C4-2B (cell line): ENCODE data around the gene CRYZL1.

ENCODE experiments used
- CTCF ChIP-seq: fragments of 450-650 bp; conservative IDR thresholded peaks from 2 replicates; pipeline ENCODE4 v1.5.1; 2017; ENCODE audit warnings: mild to moderate bottlenecking
- ZFX ChIP-seq: fragments of 450-650 bp; IDR thresholded peaks from 2 replicates; pipeline ENCODE4 v1.6.1; 2017

- no peak for TF ChIP-seq CTCF
- no peak for TF ChIP-seq ZFX
These were observed 21.8 kb downstream of the CRYZL1 start for GRCh38 chr21:33619726-33620125.
